HG03039 (cell line): ENCODE measurements around the gene CYP21A2.

ENCODE experiments used
- ATAC-seq: cut with Tn5 transposase; IDR thresholded peaks from one replicate; pipeline ENCODE4 v1.9.1; 2021; ENCODE audit warnings: mild to moderate bottlenecking, moderate library complexity; ENCODE audit not compliant: unreplicated experiment

CYP21A2 gene

GRCh38 chr6:32081168-32081990 is 43.2 kb downstream of the CYP21A2 start:
- no peak for ATAC-seq

- ATAC-seq = no peak
Measured at GRCh38 chr6:32082478-32082877, 44.3 kb downstream of the CYP21A2 start.

DNA sequence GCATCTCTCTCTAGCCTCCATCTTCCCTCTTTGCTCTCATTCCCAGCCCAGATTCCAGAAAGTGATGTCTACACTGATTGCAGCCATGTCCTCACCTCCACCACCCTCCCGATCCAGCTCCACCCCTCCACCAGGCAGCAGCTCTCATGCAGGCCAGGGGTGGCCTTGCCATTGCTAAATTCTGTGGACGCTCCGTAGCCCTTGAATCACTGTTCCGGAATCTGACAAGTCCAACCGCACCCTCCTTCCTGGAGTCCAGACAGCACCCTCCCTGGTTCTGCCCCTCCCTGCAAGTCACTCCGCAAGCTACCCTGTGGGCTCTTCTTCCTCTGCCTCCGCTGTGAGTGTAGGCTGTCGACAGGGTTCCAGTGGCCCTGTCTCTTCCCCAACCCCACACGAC is 44.7 kb downstream of the CYP21A2 start:
- ATAC-seq = no peak

- ATAC-seq = no peak
Measured at GRCh38 chr6:32083812-32084768, 45.9 kb downstream of the CYP21A2 start.

DNA sequence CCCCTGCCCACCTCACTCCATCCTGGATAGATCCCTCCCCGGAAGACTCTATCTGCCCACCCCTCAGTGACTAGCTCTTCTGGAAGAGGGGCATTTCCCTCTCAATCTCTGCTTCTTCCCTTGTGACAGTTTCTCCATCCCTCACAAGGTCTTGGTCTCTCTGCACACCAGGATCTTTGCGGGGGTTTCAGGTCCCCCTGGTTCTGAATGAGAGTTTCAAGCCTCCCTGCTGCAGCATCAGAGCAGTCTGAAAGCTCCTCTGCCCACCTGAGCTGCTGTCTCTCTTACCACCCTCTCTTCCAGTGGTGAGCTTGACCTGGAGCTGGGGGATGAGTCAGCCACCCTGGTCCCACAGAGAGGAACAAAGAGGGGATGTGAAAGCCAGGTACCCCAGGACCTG is 46.6 kb downstream of the CYP21A2 start:
- ATAC-seq = no peak

GRCh38 chr6:32085759-32086459 is 47.7 kb downstream of the CYP21A2 start:
- no peak for ATAC-seq

DNA sequence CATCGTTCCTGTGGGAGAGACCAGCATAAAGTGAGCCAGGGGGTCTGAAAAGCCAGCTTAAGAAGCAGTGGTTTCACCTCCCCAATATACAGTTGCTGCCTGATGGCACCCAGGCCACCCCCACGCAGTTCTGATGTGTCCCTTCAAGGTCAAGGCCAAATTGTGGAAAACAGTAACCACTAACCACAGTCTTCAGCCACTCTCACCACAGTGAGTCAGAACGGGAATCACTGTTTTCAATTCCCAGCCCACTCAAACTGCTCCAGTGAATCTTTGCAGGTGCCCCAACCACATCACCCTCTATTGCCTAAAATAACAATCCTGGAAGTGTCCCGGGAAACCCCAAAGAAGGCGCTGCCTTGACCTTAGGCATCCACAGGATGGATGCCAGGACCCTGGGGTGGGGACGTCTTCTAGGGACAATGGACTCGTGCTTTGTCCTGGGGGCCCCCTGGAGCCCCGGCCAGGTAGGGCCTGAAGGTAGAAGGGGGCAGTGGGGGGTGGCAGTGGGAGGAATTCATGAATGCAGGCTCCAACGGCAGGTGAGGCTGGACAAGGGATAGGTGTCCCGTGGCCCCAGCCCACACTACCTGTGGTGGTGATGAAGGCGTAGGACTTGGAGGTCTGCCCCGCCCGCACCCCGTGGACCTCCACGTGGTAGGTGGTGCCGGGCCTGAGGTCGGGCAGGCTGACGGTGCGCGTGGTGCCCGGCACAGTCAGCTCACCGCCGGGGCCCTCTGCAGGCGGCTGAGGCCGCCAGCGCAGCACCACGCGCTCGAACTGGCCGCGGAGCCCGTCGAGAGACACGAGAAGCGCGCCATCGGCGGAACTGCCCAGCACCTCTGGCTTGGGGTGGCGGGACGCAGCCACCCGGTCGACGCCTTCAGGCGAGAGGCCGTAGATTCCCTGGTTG is 48.7 kb downstream of the CYP21A2 start:
- ATAC-seq = no peak

DNA sequence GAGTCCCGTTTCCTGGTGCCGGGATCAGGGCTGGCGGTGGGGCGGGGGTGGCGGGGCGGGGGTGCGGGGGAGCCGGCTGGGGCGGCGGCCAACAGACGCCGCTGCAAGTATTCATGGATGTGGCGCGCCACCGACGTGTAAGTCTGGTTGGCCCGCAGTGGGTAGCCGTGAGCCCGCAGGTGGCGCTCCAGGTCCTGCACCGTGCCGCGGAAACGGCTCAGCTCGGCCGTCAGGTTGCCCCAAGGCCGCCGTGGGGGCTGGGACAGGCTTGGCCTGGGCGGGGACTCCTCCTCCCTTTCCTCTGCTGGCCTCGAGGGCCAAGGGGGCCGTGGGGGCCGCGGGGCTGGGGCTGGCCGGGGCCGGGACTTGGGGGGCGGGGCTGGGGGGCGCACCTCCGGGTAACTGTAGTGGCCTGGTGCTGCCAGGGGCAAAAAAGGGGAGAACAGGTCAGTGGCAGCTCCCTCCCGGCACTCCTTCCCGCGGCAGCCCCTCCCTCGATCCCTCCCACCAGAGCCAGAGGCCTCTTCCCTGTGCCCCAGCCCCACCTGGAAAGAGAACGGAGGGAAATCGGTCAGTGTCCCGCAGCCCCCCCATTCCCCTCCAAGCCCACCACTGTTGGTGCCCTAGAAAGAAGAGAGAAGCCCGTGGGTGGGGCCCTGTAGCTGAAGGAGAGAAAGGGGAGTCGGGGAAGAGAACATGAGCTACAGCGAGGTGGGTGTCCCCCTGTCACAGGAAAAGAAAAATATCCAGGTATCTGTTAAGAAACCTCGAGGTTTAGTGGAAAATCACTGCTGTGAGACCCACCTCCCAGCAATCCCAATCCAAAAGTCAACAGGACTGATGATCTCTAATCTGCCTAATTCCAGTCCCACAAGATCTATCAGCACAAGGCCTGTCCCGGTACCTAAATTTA is 49.6 kb downstream of the CYP21A2 start:
- no peak for ATAC-seq

DNA sequence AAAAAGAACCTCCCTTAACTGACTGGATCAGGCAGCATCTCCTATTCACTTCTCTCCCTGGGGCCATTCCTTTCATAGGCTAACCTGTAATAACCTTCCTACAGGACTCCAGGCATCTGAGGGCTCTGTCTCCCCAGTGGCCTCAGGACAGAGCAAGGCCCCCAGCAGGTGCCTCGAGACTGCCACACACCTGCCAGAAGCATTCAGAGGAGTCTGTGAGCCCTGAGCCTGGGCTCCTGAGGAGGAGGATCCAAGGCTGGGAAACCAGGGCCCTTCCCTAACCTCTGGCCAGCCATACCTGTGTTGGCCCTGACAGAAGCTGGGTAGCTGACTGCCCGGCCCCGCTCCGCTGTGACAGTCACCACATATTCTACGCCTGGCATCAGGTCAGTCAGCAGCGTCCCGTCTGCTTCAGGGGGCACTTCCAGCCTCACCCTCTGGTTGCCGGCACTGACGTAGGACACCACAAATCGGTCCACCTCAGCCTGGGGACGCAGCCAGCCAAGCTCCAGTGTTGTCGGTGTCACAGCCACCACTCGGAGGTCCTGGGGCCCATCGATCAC is 50.4 kb downstream of the CYP21A2 start:
- no peak for ATAC-seq

DNA sequence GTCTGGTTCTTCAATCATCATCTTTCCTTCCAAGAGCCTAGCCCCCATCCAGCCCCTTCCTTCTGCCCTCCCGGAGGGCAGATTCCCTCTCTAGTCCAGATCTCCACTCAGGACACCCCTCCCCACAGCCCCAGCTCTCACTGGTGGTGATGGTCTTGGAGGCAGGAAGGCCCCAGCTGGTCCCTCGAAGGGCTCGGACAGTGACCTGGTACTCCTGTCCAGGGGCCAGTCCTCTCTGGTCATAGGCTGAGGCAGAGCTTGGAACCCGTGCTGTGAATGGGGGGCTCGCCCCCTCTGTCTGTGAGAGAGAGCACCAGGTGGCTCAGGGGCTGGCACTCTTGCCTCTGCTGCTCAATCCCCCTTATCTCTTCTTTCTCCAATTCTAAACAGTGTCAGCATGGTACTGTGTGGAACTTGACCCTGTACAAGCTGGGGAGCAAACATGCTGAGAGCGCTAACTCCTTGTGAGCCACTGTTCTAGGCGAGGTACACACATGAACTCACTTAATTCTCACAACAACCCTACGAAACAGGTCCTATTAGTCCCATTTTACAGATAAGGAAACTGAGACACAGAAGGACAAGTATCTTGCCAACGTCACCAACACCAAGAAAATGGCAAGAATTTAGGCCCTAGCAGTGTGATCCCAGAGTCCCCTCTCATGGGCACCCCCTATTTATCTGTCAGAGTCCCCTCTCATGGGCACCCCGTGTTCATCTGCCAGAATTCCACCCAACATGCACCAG is 51.0 kb downstream of the CYP21A2 start:
- no peak for ATAC-seq
